Measurements from ENCODE around the gene P4HB.

DNA sequence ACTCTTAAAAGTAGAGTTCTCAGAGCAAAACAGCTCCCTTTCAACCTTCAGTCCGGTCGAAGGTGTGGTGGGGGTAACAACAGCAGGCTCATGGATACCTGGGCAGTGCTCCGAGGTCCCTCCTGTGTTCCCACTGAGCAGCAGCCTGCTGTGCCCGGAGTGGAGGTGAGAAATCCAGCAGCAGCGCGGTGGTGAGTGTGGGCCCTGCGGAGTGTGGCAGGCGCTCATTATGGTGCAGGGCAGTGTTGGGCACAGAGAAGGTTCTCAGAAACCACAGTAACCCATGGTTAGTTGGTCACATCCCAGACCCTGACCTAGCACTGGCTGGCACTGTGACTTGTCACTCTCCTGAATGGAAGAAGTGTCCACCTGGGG, 5.0 kb upstream of the P4HB start:
- TF ChIP-seq POLR2A (IDR thresholded peaks at IDR 0.05; ENCODE audit: low read length) (no peak), GATA1 (IDR thresholded peaks at IDR 0.05; ENCODE audit: low read depth, low read length) (no peak)
